Ascending aorta (tissue), 2 donors: ENCODE data around the gene PLOD2. TPM values are rescaled to one million over a fixed set of nuclear protein-coding genes. Genes with fewer than 3 reads are reported as not detected.

ENCODE experiments used
- DNase-seq, 2 donors: peaks; one replicate each; pipeline ENCODE4 v3.0.0-alpha.2; 2019; ENCODE audit warnings: low spot score in 2 of 2
- H3K27ac ChIP-seq, 2 donors: fragments of 200-600 bp; sonication (generic); one replicate each; pipeline ENCODE4 v1.5.1; 2016 to 2017; ENCODE audit warnings: mild to moderate bottlenecking in 1 of 2
- H3K27me3 ChIP-seq: fragments of 200-600 bp; sonication (generic); one replicate; pipeline ENCODE4 v1.5.1; 2017
- H3K36me3 ChIP-seq, 2 donors: fragments of 200-600 bp; sonication (generic); one replicate each; pipeline ENCODE4 v1.5.1; 2016
- H3K4me1 ChIP-seq, 2 donors: fragments of 200-600 bp; sonication (generic); one replicate each; pipeline ENCODE4 v1.5.1; 2016 to 2017; ENCODE audit warnings: mild to moderate bottlenecking in 1 of 2
- H3K4me3 ChIP-seq, 2 donors: fragments of 200-600 bp; sonication (generic); one replicate each; pipeline ENCODE4 v1.5.1; 2016 to 2017; ENCODE audit warnings: mild to moderate bottlenecking in 1 of 2
- H3K9me3 ChIP-seq, 2 donors: fragments of 200-600 bp; sonication (generic); one replicate each; pipeline ENCODE4 v1.5.1; 2016
- intact Hi-C: fragments of 100-400 bp; cut with DNase I; formaldehyde crosslinking; loops from one replicate; pipeline ENCODE4 v1.15.1; 2023
- total RNA-seq: library from RNA; depleted of rRNA; stranded (reverse); fragments of >200 nt; gene quantifications from one replicate; pipeline ENCODE4 v1.1.0, GENCODE V29; 2016
- TF ChIP-seq, protein P1 (sequence below), 3 experiments: fragments of 200-600 bp in 2 of 3; fragments of 450-650 bp in 1 of 3; sonication (generic) in 2 of 3; IDR thresholded peaks; one replicate each; pipeline ENCODE4 v1.5.1; 2016 to 2019; ENCODE audit warnings: antibody characterized with exemption in 3 of 3, mild to moderate bottlenecking in 1 of 3, moderate library complexity in 1 of 3

The PLOD2 gene
- total RNA-seq, 1 donor from 2014 or later = 41.3 TPM

DNA sequence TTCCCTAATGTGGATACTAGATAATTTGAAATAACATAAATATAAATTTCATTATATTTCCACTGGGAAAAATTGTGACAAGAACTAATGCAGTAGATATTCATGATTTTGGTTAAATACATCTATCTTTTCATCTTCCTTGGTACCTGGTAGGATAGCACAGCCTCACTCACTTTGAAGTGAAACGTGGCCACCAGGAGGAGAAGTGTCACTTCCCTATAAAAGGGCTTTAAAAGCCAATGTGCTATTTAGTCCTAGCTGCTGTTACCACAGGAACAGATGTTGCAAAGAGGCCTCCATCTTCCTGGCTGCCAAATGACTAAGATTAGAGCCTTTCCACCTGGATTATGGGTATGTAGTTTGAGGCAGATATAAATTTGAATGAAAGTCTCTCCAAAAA lies 140.0 kb downstream of the PLOD2 start:
- intact Hi-C loops = no loop called here
- H3K4me1 ChIP-seq = no peaks in the 10 kb centered on the region

GRCh38 chr3:146019508-146019907 lies 141.5 kb downstream of the PLOD2 start:
- intact Hi-C loops = no loop called here
- H3K4me1 ChIP-seq = no peaks in the 10 kb centered on the region

More for the DNA sequence above, 140.0 kb downstream of the PLOD2 start:
- Histone ChIP-seq H3K9me3 (no peaks in the 10 kb centered on the region), H3K27ac (no peak overlapping the region), H3K4me3 (no peak overlapping the region), H3K36me3 (no peaks in the 10 kb centered on the region), H3K27me3 (no peaks in the 10 kb centered on the region)
- TF ChIP-seq, protein P1, sequence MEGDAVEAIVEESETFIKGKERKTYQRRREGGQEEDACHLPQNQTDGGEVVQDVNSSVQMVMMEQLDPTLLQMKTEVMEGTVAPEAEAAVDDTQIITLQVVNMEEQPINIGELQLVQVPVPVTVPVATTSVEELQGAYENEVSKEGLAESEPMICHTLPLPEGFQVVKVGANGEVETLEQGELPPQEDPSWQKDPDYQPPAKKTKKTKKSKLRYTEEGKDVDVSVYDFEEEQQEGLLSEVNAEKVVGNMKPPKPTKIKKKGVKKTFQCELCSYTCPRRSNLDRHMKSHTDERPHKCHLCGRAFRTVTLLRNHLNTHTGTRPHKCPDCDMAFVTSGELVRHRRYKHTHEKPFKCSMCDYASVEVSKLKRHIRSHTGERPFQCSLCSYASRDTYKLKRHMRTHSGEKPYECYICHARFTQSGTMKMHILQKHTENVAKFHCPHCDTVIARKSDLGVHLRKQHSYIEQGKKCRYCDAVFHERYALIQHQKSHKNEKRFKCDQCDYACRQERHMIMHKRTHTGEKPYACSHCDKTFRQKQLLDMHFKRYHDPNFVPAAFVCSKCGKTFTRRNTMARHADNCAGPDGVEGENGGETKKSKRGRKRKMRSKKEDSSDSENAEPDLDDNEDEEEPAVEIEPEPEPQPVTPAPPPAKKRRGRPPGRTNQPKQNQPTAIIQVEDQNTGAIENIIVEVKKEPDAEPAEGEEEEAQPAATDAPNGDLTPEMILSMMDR (IDR thresholded peaks at IDR 0.05) = no peak
- DNase-seq = no peak

More at GRCh38 chr3:146019508-146019907, 141.5 kb downstream of the PLOD2 start:
- Histone ChIP-seq H3K36me3 (no peaks in the 10 kb centered on the region), H3K27me3 (no peaks in the 10 kb centered on the region), H3K4me3 (no peak overlapping the region), H3K27ac (no peak overlapping the region), H3K9me3 (no peaks in the 10 kb centered on the region)
- TF ChIP-seq, protein P1 (IDR thresholded peaks at IDR 0.05) = no peak
- DNase-seq = no peak

Other genes starting within 250 kb of the PLOD2 start
- gene PLSCR4, start 89.9 kb upstream of the PLOD2 start, total RNA-seq = 87.2 TPM